Caco-2 (cell line): ENCODE data around the gene ZSCAN1. TPM values are rescaled to one million over a fixed set of nuclear protein-coding genes. Genes with fewer than 3 reads are reported as not detected.

Source experiments
- BruUV-seq: library from RNA; stranded (reverse); fragments of 400-500 nt; replicated peaks from 2 replicates; lab custom pipeline; 2021; lab: Mats Ljungman, UMichigan
- CTCF ChIA-PET: fragments of 300-600 bp; sonication (Branson Sonifier 250); formaldehyde crosslinking; loops from one replicate; lab custom pipeline; 2022; ENCODE audit warnings: antibody characterized with exemption; lab: Charles Lee
- POLR2A ChIA-PET: fragments of 300-600 bp; sonication (Branson Sonifier 250); formaldehyde crosslinking; loops from one replicate; lab custom pipeline; 2022; ENCODE audit warnings: antibody characterized with exemption; lab: Charles Lee
- DNase-seq, 2 experiments: peaks; one replicate each; pipeline versions ENCODE4 v3.0.0 to v3.0.0-alpha.2; 2020 to 2022
- H3K27me3 ChIP-seq: replicated peaks from 2 replicates; pipeline ENCODE4 v1.6.0; 2011; ENCODE audit warnings: low read length; ENCODE audit not compliant: control insufficient read depth, insufficient read depth
- H3K36me3 ChIP-seq: 2 replicates; pipeline ENCODE4 v1.5.1; 2011; ENCODE audit warnings: low read length; ENCODE audit not compliant: control insufficient read depth, insufficient read depth
- H3K4me1 ChIP-seq: fragments of 250-450 bp; sonication (Bioruptor Pico); 2 replicates; pipeline ENCODE4 v1.5.1; 2020; ENCODE audit warnings: mild to moderate bottlenecking
- H3K4me3 ChIP-seq: 2 replicates; pipeline ENCODE4 v1.5.1; 2011; ENCODE audit warnings: low read depth, mild to moderate bottlenecking, control low read depth, low read length
- H3K9me3 ChIP-seq: fragments of 250-450 bp; sonication (Bioruptor Pico); 2 replicates; pipeline ENCODE4 v1.5.1; 2020; ENCODE audit warnings: mild to moderate bottlenecking, moderate library complexity
- H3K27ac Mint-ChIP-seq: one replicate; pipeline ENCODE4 v1.8.0; 2022; ENCODE audit warnings: mixed read lengths; ENCODE audit not compliant: unreplicated experiment
- H3K27me3 Mint-ChIP-seq: one replicate; pipeline ENCODE4 v1.8.0; 2022; ENCODE audit warnings: mixed read lengths; ENCODE audit not compliant: insufficient read depth, unreplicated experiment
- H3K36me3 Mint-ChIP-seq: one replicate; pipeline ENCODE4 v1.8.0; 2022; ENCODE audit warnings: mild to moderate bottlenecking, mixed read lengths; ENCODE audit not compliant: insufficient read depth, unreplicated experiment
- H3K4me1 Mint-ChIP-seq: one replicate; pipeline ENCODE4 v1.8.0; 2022; ENCODE audit warnings: low read depth, mixed read lengths; ENCODE audit not compliant: unreplicated experiment
- H3K4me3 Mint-ChIP-seq: one replicate; pipeline ENCODE4 v1.8.0; 2022; ENCODE audit warnings: mild to moderate bottlenecking, moderate library complexity, mixed read lengths; ENCODE audit not compliant: unreplicated experiment
- H3K9me3 Mint-ChIP-seq: one replicate; pipeline ENCODE4 v1.8.0; 2022; ENCODE audit warnings: mixed read lengths; ENCODE audit not compliant: unreplicated experiment
- intact Hi-C: fragments of 100-400 bp; cut with micrococcal nuclease; formaldehyde crosslinking; loops from one replicate; pipeline ENCODE4 v1.10.0; 2022; ENCODE audit not compliant: unreplicated experiment
- total RNA-seq: library from RNA; stranded (reverse); gene quantifications from 2 replicates; pipeline ENCODE4 v1.2.3, GENCODE V29; 2022
- TF ChIP-seq, protein P1 (sequence below), 2 experiments: fragments of 200-600 bp in 1 of 2; IDR thresholded peaks; 1 replicate in 1 of 2; 2 replicates in 1 of 2; pipeline versions ENCODE4 v1.5.1 to v1.8.0; 2011 to 2022; ENCODE audit warnings: antibody characterized with exemption in 1 of 2, control low read depth in 1 of 2, inconsistent platforms in 1 of 2, low read depth in 1 of 2, low read length in 1 of 2, mild to moderate bottlenecking in 1 of 2, moderate library complexity in 1 of 2; ENCODE audit not compliant: insufficient read depth in 1 of 2, severe bottlenecking in 1 of 2, unreplicated experiment in 1 of 2

ZSCAN1 gene
- total RNA-seq, 1 experiment from 2014 or later, result not detected

DNA sequence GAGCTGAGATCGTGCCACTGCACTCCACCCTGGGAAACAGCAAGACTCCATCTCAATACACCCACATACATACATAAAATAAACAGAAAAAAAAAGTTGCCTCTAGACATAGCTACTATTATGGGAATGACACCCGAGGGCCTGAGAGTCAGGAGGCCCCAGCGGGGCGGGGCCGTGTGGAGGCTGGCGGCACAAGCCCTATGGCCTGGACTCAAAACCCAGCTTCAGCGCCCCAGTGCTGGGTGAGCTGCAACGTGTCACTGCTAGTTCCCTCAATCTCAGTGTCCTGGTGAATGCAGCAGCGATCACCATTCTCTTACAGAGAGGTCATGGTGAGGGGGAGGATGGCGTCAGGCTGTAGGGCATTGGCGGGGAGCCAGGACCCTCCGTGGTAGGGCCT, 9.2 kb upstream of the ZSCAN1 start:
- intact Hi-C loops, result no loop called here
- no peaks in the 10 kb centered on the region for H3K4me1 Mint-ChIP-seq
- no peaks in the 10 kb centered on the region for H3K4me1 ChIP-seq
- peaks cover 37% of the 10 kb centered on the region for H3K9me3 ChIP-seq
- ChIA-PET POLR2A (no interaction called here), CTCF (no interaction called here)
- no peak overlapping the region for H3K27ac Mint-ChIP-seq
- H3K36me3 Mint-ChIP-seq, result no peaks in the 10 kb centered on the region
- H3K4me3 ChIP-seq, result no peak overlapping the region
- no peaks in the 10 kb centered on the region for H3K27me3 ChIP-seq
- H3K9me3 Mint-ChIP-seq, result peaks cover 30% of the 10 kb centered on the region
- H3K4me3 Mint-ChIP-seq, result no peak overlapping the region
- DNase-seq, result no peak
- TF ChIP-seq, protein P1, sequence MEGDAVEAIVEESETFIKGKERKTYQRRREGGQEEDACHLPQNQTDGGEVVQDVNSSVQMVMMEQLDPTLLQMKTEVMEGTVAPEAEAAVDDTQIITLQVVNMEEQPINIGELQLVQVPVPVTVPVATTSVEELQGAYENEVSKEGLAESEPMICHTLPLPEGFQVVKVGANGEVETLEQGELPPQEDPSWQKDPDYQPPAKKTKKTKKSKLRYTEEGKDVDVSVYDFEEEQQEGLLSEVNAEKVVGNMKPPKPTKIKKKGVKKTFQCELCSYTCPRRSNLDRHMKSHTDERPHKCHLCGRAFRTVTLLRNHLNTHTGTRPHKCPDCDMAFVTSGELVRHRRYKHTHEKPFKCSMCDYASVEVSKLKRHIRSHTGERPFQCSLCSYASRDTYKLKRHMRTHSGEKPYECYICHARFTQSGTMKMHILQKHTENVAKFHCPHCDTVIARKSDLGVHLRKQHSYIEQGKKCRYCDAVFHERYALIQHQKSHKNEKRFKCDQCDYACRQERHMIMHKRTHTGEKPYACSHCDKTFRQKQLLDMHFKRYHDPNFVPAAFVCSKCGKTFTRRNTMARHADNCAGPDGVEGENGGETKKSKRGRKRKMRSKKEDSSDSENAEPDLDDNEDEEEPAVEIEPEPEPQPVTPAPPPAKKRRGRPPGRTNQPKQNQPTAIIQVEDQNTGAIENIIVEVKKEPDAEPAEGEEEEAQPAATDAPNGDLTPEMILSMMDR (IDR thresholded peaks at IDR 0.05; ENCODE audit: insufficient read depth in 1 of 2, low read depth in 1 of 2, low read length in 1 of 2, severe bottlenecking in 1 of 2, unreplicated experiment in 1 of 2), result no peak
- H3K36me3 ChIP-seq, result no peaks in the 10 kb centered on the region
- BruUV-seq, result no TSS peak
- no peaks in the 10 kb centered on the region for H3K27me3 Mint-ChIP-seq

DNA sequence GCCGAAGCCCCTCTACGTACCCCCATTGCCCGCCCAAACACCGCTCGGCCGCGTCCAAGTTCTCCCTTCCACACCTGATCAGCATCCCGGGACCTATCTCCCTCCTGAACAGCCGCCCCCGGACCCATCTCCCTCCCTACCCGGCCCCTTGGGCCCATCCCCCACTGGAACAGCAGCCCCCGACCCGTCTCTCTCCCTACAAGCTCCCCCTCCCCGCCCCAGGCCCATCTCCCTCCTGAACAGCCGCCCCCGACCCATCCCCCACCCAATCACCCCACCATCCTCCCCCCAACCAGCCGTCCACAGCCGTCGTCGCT, 610 bp downstream of the ZSCAN1 start:
- peaks cover 40% of the 10 kb centered on the region for H3K9me3 Mint-ChIP-seq
- no TSS peak for BruUV-seq
- ChIA-PET CTCF (no interaction called here), POLR2A (no interaction called here)
- no peaks in the 10 kb centered on the region for H3K36me3 Mint-ChIP-seq
- H3K4me3 Mint-ChIP-seq, result no peak overlapping the region
- H3K36me3 ChIP-seq, result no peaks in the 10 kb centered on the region
- H3K4me1 Mint-ChIP-seq, result no peaks in the 10 kb centered on the region
- DNase-seq, result no peak
- intact Hi-C loops, result no loop called here
- TF ChIP-seq, protein P1 (IDR thresholded peaks at IDR 0.05; ENCODE audit: insufficient read depth in 1 of 2, low read depth in 1 of 2, low read length in 1 of 2, severe bottlenecking in 1 of 2, unreplicated experiment in 1 of 2), result no peak
- no peaks in the 10 kb centered on the region for H3K4me1 ChIP-seq
- no peak overlapping the region for H3K4me3 ChIP-seq
- no peak overlapping the region for H3K27ac Mint-ChIP-seq
- peaks cover 16% of the 10 kb centered on the region; the same call in 1 of the 2 replicates for H3K9me3 ChIP-seq
- no peaks in the 10 kb centered on the region for H3K27me3 Mint-ChIP-seq
- no peaks in the 10 kb centered on the region for H3K27me3 ChIP-seq

DNA sequence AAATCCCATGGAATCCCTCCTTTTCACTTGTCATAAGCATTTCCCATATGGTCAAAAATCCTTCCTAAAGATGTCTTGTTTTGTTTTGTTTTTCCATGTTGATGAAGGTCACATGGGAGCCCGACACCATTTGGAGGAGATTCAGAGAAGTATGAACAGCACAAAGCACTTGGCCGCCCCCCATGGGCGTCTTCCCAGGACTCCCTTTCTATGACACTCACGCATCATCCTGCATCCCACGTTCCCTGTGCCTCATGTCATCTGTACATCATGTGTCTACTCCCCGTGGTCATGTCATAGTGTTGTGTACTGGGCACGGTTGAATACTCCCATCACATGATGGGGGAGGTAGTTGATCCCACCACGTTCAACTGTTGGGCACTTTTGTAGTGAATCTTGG, 2.0 kb downstream of the ZSCAN1 start:
- no peak overlapping the region for H3K4me3 ChIP-seq
- Mint-ChIP-seq H3K4me1 (no peaks in the 10 kb centered on the region), H3K27ac (no peak overlapping the region), H3K4me3 (no peak overlapping the region), H3K27me3 (no peaks in the 10 kb centered on the region), H3K36me3 (no peaks in the 10 kb centered on the region), H3K9me3 (peaks cover 40% of the 10 kb centered on the region)
- DNase-seq, result no peak
- CTCF ChIA-PET, result no interaction called here
- H3K36me3 ChIP-seq, result no peaks in the 10 kb centered on the region
- no TSS peak for BruUV-seq
- H3K4me1 ChIP-seq, result no peaks in the 10 kb centered on the region
- intact Hi-C loops, result no loop called here
- TF ChIP-seq, protein P1 (IDR thresholded peaks at IDR 0.05; ENCODE audit: insufficient read depth in 1 of 2, low read depth in 1 of 2, low read length in 1 of 2, severe bottlenecking in 1 of 2, unreplicated experiment in 1 of 2), result no peak
- POLR2A ChIA-PET, result no interaction called here
- H3K27me3 ChIP-seq, result no peaks in the 10 kb centered on the region
- H3K9me3 ChIP-seq, result peaks cover 17% of the 10 kb centered on the region; the same call in 1 of the 2 replicates
